WI38 (cell line): ENCODE results near the gene TEX19.

Experiments used
- H3K4me3 ChIP-seq: 2 replicates; pipeline ENCODE4 v1.5.1; 2011; ENCODE audit warnings: low read depth, mild to moderate bottlenecking, control low read depth, low read length
- CTCF ChIP-seq: IDR thresholded peaks from 2 replicates; pipeline ENCODE4 v1.5.1; 2012; ENCODE audit warnings: low read depth, mild to moderate bottlenecking, control low read depth, low read length

The TEX19 gene

DNA sequence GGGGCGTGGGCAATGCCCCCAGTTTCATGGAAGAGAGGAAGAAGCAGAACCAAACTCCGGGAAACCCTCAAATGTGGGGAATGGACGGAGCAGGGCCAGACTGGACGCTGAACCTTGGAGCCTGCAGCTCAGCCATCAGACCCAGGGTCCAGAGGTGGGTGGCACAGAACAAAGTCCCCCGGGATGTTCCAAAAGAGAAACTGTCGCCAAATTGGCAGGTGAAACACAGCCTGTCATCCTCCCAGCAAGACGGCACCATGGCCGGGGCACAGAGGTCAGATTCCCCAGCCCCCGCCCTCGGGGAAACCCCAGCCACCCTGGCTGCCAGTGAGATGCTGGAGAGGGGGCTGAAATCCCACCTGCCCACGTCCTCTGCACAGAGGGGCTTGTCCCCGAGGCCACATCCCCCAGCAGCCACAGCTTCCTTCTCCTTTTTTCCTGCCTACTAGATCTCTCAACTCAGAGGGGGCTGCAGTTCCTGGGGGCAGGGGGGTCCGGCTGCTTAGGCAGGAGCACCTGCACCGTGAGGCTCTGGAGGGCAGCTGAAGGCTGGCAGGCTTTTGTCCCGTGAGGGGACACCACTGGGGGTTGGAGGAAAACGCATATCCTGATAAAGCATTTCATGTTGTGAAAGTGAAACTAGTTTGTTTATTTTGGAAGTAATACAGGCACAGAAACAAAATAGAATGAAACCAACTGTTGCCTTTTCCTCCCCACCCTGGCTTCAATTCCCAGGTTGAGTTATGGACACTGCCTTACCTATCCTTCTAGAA is 24.2 kb upstream of the TEX19 start:
- peak overlapping the region; percentile 56 for H3K4me3 ChIP-seq
- no peak for TF ChIP-seq CTCF

DNA sequence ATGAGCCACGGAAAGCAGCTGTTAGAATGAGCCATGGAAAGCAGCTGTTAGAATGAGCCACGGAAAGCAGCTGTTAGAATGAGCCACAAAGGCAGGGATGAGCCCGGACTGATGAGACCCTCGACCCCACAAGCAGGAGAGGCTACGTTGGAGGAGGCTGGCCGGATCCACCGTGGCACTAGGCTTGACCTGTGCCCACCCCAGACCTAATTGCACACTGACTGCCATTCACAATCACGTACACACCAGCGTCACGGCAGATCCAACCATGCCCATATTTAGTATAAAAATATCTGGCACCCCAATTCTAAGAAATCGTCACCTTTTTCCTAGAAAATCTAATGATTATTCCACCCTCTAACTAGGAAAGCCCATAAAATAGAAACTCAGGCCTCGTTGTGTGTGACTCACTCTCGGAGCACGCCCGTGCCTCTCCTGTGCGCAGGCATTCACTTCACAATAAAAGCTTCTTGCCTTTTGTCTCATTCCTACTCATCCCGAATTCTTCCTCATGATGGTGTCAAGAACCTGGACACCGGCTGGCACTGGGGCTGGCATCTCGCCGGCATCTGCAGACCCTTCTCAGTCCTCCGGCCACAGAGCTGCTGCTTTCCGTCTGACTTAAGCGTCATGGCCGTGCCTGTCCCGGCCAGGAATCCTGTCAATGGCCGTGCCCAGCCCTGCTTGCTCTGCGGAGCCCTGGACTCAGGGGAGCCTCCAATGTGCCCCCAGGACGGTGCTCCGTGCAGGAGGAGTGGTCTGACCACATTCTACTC is 20.0 kb upstream of the TEX19 start:
- H3K4me3 ChIP-seq, result no peak overlapping the region
- TF ChIP-seq CTCF, result no peak

DNA sequence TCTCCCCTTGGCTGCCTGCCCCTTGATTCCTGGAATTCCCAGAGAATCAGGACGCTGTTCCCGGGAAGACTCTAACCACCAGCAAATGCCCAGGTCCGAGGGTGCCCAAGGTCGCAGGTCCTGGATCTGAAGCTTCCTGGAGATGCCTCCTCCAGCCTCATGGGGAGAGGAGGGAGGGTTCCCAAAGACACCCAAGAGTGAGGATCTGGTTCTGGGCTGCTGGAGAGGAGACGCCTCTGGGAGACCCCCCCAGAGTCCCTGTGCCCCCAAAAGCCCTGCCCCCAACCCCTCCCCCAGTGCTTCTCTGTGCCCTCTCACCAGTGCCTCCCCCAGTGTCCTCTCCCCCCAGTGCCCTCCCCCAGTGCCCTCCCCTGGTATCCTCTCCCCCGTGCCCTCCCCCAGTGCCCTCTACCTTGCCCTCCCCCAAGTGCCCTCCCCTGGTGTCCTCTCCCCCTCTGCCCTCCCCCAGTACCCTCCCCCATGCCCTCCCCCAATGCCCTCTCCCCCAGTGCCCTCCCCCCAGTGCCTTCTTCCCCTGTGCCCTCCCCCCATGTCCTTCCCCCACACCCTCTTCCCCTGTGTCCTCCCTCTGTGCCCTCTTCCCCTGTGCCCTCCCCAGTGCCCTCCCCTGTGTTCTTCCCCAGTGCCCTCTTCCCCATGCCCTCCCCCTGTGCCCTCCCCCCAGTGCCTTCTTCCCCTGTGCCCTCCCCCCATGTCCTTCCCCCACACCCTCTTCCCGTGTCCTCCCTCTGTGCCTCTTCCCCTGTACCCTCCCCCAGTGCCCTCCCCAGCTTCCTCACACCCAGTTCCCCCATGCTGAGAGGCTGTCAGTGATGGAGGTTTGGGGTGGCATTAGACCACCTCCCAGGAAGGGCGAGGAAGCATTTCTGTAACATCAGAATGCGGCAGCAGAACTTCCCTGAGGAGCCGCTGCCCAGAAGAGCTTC is 19.1 kb upstream of the TEX19 start:
- no peak for TF ChIP-seq CTCF
- no peak overlapping the region for H3K4me3 ChIP-seq

- no peak for TF ChIP-seq CTCF
- H3K4me3 ChIP-seq, result no peak overlapping the region
Observed at GRCh38 chr17:82342361-82343079, 16.5 kb upstream of the TEX19 start.

DNA sequence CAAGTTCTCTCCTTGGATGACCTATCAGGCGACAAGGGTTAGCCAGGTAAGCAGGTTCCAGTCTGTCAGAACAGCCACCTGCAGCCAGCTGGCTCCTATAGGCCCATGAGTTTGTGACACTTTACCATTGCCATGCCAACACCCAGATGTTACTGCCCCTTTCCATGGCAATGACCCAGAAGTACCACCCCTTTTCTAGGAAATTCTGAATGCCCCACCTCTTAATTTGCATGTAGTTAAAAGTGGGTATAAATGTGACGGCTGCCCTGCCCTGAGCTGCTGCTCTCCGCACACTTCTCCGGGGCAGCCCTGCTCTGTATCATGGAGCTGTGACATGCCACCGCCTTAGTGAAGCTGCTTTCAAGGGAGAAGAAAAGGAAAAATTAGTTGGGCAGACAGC is 15.5 kb upstream of the TEX19 start:
- H3K4me3 ChIP-seq, result no peak overlapping the region
- TF ChIP-seq CTCF, result no peak

DNA sequence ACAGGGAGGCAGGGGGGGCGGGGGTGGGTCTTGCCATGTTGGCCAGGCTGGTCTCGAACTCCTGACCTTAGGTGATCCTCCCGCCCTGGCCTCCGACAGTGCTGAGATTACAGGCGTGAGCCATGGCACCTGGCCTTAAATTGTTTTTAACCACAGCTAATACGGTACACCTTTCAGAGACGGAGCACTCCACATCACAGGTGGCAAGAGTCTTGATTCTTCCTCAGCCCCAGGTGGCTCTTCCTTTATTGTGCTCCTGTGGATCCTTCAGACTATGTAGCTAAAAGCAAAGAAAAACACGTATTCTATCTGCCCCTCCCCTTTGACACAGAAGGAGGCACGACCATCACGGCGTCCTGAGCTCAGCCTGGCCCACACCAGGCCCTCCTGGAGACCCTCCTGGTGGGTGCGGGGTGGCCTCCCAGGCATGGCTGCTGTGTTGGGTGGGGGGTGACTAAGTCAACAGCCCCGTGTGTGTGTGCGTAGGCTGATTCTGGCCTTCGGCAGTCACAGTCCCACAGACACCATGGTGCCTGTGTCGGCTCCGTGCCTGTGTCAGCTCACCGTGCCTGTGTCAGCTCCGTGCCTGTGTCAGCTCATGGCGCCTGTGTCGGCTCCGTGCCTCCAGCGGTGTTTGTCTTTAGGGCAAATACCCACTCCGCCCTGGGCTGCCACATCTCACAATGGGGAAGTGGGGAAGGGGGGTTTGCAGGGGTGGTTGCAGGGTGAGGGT is 14.7 kb upstream of the TEX19 start:
- no peak overlapping the region for H3K4me3 ChIP-seq
- no peak for TF ChIP-seq CTCF
